ENCODE data around the gene BLTP3B.
A peak's percentile ranks its signal among the peaks of the same experiment; 100 is the strongest.
"Not testable (repeated sequence)": the region's sequence is repeated elsewhere in the genome, so short reads cannot be mapped to it uniquely, and the experiment has no call there.

BLTP3B gene, protein sequence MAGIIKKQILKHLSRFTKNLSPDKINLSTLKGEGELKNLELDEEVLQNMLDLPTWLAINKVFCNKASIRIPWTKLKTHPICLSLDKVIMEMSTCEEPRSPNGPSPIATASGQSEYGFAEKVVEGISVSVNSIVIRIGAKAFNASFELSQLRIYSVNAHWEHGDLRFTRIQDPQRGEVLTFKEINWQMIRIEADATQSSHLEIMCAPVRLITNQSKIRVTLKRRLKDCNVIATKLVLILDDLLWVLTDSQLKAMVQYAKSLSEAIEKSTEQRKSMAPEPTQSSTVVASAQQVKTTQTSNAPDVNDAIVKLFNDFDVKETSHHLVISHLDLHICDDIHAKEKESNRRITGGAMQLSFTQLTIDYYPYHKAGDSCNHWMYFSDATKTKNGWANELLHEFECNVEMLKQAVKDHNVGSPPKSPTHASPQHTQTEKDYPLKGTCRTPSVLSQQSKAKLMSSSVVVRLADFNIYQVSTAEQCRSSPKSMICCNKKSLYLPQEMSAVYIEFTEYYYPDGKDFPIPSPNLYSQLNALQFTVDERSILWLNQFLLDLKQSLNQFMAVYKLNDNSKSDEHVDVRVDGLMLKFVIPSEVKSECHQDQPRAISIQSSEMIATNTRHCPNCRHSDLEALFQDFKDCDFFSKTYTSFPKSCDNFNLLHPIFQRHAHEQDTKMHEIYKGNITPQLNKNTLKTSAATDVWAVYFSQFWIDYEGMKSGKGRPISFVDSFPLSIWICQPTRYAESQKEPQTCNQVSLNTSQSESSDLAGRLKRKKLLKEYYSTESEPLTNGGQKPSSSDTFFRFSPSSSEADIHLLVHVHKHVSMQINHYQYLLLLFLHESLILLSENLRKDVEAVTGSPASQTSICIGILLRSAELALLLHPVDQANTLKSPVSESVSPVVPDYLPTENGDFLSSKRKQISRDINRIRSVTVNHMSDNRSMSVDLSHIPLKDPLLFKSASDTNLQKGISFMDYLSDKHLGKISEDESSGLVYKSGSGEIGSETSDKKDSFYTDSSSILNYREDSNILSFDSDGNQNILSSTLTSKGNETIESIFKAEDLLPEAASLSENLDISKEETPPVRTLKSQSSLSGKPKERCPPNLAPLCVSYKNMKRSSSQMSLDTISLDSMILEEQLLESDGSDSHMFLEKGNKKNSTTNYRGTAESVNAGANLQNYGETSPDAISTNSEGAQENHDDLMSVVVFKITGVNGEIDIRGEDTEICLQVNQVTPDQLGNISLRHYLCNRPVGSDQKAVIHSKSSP (N-terminal part only)

DNA sequence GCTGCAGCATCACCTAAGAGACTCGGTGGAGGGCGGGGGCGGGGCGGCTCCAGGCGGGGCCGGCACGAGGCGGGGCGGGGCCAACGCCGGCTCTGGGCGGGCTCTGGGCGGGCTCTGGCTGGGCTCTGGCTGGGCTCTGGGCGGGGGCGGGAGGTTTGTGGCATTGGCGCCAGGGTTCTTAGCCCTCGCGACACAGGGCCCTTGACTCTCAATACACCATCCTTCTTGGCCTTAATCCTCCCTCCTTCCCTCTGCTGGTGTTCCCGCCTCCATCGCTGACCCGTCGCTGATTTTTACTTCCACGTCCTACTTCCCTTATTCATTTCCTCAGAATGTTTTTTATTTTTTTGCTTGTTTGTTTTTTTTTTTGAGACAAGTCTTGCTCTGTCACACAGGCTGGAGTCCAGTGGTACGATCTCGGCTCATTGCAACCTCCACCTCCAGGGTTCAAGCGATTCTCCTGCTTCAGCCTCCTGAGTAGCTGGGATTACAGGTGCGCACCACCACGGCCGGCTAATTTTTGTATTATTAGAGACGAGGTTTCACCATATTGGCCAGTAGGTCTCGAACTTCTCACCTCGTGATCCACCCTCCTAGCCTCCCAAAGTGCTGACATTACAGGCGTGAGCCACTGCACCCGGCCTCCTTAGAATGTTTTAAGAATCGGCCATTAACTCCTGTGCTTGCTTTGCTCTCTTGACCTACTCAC lies at the start of gene BLTP3B:
TSS of gene BLTP3B (minus strand) at position 24 of the 709 bp plus-strand sequence. CDS start 239 bp downstream, outside the sequence.
- ATAC-seq, result peak; percentile 93
- TF ChIP-seq ESRRG (CRISPR knock-in tag; IDR thresholded peaks at IDR 0.05) (no peak), BACH2 (CRISPR knock-in tag; IDR thresholded peaks at IDR 0.05; ENCODE audit: borderline replicate concordance) (no peak), ZNF565 (CRISPR knock-in tag; conservative IDR thresholded peaks at IDR 0.05; ENCODE audit: low read depth) (no peak), ARNTL (CRISPR knock-in tag; IDR thresholded peaks at IDR 0.05; ENCODE audit: borderline replicate concordance, low read depth) (no peak), TCF4 (CRISPR knock-in tag; IDR thresholded peaks at IDR 0.05; ENCODE audit: borderline replicate concordance) (no peak), ZNF8 (CRISPR knock-in tag; IDR thresholded peaks at IDR 0.05) (no peak), ZFP30 (CRISPR knock-in tag; IDR thresholded peaks at IDR 0.05) (no peak), SNAI2 (CRISPR knock-in tag; IDR thresholded peaks at IDR 0.05) (no peak), RARB (CRISPR knock-in tag; IDR thresholded peaks at IDR 0.05) (no peak)

DNA sequence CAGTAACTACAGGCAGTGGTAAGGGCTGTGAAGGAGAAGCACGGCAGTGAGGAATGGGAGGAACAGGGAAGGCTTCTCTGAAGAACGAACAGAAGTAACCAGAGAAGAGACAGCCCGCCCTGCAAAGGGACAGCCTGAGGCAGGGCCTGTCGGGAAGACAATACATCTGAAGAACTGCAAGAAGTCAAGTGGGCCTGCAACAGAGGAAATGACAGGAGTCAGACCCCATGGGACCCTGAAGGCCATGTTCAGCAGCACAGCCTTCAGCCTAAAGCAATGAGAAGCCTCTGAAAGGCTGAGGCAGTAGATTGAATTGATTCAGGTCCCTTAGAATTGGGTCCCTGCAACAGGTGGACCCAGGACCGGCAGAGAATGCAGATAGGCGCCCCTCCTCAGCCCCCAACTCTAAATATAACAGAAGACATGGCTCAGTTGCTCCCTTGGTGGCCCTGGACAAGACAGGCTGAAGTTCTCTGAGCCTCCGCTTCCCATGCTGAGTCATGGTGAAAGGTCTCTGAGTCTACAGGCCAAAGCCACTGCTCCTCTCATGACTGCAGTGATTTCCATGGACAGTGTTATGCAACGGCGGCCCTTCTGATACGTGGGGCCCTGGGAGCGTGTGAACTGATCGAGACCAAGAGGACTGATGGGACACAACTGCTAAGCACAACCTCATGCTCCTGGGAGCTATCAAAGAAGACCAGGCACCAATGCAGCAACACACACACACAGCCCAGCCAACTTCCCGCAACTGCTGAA lies 47.1 kb upstream of the BLTP3B start:
- ATAC-seq, result no peak

DNA sequence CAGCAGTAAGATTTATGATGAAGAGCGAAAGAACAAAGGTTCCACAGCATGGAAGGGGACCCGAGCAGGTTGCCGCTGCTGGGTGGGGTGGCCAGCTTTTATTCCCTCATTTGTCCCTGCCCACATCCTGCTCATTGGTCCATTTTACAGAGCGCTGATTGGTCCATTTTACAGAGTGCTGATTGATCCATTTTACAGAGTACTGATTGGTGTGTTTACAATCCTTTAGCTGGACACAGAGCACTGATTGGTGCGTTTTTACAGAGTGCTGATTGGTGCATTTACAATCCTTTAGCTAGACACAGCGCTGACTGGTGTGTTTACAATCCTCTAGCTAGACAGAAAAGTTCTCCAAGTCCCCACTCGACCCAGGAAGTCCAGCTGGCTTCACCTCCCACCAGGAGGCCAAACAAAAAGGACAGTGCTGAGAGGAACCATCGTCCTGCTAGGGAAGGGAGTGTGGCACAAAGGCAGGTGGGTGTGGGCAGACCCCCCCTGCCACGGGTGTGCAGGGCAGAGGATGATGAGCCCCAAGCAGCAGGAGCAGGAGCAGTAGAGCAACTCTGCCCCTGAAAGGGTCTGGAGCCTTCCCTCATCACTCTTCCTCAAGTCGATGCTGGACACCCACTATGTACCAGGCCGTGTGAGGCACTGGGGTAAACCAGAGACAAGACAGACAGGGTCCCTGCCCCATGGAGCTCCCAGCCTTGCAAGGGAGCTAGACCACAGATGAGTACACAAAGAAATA lies 46.4 kb upstream of the BLTP3B start:
- not testable (repeated sequence) for ATAC-seq

More for the DNA sequence above, 47.1 kb upstream of the BLTP3B start:
- TF ChIP-seq ESRRG (CRISPR knock-in tag; IDR thresholded peaks at IDR 0.05) (no peak), TOX (CRISPR knock-in tag; IDR thresholded peaks at IDR 0.05; ENCODE audit: borderline replicate concordance) (no peak), PPARA (CRISPR knock-in tag; IDR thresholded peaks at IDR 0.05; ENCODE audit: borderline replicate concordance) (no peak), RARB (CRISPR knock-in tag; IDR thresholded peaks at IDR 0.05) (no peak), ZFP30 (CRISPR knock-in tag; IDR thresholded peaks at IDR 0.05) (no peak), OSR1 (CRISPR knock-in tag; IDR thresholded peaks at IDR 0.05) (no peak), SNAI2 (CRISPR knock-in tag; IDR thresholded peaks at IDR 0.05) (no peak), CSDC2 (CRISPR knock-in tag; IDR thresholded peaks at IDR 0.05) (no peak), GLIS3 (CRISPR knock-in tag; IDR thresholded peaks at IDR 0.05) (no peak), ISL1 (CRISPR knock-in tag; IDR thresholded peaks at IDR 0.05) (no peak), ZNF8 (CRISPR knock-in tag; IDR thresholded peaks at IDR 0.05) (no peak)
- TF ChIP-seq, protein P1, sequence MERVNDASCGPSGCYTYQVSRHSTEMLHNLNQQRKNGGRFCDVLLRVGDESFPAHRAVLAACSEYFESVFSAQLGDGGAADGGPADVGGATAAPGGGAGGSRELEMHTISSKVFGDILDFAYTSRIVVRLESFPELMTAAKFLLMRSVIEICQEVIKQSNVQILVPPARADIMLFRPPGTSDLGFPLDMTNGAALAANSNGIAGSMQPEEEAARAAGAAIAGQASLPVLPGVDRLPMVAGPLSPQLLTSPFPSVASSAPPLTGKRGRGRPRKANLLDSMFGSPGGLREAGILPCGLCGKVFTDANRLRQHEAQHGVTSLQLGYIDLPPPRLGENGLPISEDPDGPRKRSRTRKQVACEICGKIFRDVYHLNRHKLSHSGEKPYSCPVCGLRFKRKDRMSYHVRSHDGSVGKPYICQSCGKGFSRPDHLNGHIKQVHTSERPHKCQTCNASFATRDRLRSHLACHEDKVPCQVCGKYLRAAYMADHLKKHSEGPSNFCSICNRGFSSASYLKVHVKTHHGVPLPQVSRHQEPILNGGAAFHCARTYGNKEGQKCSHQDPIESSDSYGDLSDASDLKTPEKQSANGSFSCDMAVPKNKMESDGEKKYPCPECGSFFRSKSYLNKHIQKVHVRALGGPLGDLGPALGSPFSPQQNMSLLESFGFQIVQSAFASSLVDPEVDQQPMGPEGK (CRISPR knock-in tag; IDR thresholded peaks at IDR 0.05; ENCODE audit: borderline replicate concordance), result no peak

DNA sequence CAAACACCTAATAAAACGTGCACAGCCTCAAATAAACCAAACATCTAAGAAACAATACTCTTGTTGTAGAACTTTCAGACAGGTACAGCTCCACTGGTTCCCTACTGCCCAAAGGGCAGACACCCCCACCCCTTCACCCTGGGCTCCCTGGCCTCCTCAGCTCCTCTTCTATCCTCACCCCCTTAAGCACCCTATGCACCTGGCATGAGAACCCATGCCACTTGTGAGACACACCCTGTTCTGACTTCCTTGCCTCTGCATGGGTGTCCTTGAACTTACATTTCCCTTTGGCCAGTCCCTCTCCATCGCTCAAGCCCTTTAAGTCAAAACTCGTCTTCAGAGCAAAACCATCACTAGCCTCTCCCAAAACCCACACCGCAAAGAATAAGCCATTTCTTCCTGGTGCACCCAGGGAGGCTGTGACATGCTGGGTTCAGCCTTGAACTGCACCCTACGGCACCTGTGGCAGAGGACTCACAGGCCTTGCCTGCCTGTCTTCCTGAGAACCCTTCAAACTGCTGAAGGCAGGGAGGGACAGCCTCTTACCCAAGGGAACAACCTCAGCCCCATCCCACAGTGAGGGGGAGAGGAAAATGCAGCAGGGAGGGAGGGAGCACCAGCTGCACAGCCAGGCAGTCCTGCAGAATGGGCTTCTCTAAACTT lies 45.3 kb upstream of the BLTP3B start:
- TF ChIP-seq TOX (CRISPR knock-in tag; IDR thresholded peaks at IDR 0.05; ENCODE audit: borderline replicate concordance) (no peak), ISL1 (CRISPR knock-in tag; IDR thresholded peaks at IDR 0.05) (no peak), ZFP3 (CRISPR knock-in tag; IDR thresholded peaks at IDR 0.05) (no peak), ZNF70 (CRISPR knock-in tag; IDR thresholded peaks at IDR 0.05) (no peak)
- no peak for ATAC-seq

DNA sequence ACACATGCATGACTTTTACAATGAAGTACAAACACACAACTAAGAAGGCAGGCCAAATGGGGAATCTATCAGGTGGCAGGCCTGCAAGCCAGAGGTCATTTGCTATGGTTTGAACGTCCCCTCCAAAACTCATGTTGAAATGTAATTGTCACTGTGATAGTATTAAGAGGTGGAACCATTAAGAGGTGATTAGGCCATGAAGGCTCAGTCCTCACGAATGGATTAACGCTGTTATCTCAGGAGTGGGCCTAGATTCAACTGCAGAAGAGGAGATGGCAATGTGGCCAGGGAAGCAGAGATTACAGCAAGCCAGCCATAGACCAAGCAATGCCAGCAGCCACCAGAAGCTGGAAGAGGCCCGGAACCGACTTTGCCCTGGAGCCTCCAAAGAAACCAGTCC lies 44.4 kb upstream of the BLTP3B start:
- TF ChIP-seq ZNF70 (CRISPR knock-in tag; IDR thresholded peaks at IDR 0.05), result no peak
- ATAC-seq, result no peak
